Fibroblast of mammary gland (primary cell): Measurements from ENCODE around the gene EBF3.

Experiments used
- DNase-seq: peaks from one replicate; pipeline ENCODE4 v3.0.0-alpha.2; 2010; ENCODE audit warnings: low read depth
- H3K4me3 ChIP-seq: 2 replicates; pipeline ENCODE4 v1.5.1; 2011; ENCODE audit warnings: low read depth, mild to moderate bottlenecking, low read length, moderate library complexity; ENCODE audit not compliant: control insufficient read depth
- TF ChIP-seq, protein P1 (sequence below): conservative IDR thresholded peaks from 2 replicates; pipeline ENCODE4 v1.5.1; 2011; ENCODE audit warnings: low read depth, low read length, inconsistent platforms; ENCODE audit not compliant: control insufficient read depth, insufficient read depth

The EBF3 gene

DNA sequence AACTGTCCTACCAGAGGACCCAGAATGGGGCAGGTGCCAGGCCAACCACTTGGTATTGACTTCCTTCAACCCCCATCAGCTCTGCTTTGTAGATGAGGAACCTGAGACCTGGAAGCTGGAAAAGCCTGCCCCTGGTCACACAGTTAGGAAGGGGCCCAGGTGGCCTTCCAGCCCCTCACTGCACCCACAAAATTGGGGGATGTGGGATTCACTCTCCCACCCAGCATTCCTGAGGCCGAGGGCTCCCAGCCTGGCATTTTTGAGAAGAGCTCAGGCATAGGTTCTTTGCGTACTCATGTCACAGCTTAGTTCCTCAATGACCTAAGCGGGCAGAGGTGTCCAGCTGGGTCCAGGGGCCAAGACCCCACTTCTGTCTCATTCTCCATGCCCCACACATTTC, 46.1 kb downstream of the EBF3 start:
- DNase-seq, result no peak
- TF ChIP-seq, protein P1, sequence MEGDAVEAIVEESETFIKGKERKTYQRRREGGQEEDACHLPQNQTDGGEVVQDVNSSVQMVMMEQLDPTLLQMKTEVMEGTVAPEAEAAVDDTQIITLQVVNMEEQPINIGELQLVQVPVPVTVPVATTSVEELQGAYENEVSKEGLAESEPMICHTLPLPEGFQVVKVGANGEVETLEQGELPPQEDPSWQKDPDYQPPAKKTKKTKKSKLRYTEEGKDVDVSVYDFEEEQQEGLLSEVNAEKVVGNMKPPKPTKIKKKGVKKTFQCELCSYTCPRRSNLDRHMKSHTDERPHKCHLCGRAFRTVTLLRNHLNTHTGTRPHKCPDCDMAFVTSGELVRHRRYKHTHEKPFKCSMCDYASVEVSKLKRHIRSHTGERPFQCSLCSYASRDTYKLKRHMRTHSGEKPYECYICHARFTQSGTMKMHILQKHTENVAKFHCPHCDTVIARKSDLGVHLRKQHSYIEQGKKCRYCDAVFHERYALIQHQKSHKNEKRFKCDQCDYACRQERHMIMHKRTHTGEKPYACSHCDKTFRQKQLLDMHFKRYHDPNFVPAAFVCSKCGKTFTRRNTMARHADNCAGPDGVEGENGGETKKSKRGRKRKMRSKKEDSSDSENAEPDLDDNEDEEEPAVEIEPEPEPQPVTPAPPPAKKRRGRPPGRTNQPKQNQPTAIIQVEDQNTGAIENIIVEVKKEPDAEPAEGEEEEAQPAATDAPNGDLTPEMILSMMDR, result no peak
- no peak overlapping the region for H3K4me3 ChIP-seq

DNA sequence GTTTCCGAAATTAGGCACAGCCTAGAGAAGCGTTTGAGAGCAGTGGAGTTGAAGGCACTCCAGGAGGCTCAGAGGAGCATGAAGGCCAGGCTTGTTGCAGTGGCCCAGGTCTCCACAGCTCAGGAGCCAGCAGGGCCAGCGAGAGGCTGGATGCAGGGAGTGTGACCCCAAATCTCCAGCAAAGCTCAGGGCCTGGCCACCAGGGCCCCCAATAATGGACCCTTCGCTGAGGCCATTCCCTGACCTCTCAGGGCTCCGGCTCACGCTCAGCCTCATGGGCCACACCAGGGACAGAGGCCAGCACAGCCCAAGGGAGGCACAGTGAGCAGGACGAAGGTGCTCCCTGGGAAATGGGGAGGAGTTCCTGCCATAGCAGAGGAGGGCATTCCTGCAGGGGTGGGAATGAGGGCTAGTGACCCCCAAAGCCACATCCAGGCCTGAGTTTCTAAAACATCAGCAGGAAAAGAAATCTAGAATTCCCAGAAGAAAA, 47.5 kb downstream of the EBF3 start:
- DNase-seq, result no peak
- TF ChIP-seq, protein P1, result no peak
- no peak overlapping the region for H3K4me3 ChIP-seq

DNA sequence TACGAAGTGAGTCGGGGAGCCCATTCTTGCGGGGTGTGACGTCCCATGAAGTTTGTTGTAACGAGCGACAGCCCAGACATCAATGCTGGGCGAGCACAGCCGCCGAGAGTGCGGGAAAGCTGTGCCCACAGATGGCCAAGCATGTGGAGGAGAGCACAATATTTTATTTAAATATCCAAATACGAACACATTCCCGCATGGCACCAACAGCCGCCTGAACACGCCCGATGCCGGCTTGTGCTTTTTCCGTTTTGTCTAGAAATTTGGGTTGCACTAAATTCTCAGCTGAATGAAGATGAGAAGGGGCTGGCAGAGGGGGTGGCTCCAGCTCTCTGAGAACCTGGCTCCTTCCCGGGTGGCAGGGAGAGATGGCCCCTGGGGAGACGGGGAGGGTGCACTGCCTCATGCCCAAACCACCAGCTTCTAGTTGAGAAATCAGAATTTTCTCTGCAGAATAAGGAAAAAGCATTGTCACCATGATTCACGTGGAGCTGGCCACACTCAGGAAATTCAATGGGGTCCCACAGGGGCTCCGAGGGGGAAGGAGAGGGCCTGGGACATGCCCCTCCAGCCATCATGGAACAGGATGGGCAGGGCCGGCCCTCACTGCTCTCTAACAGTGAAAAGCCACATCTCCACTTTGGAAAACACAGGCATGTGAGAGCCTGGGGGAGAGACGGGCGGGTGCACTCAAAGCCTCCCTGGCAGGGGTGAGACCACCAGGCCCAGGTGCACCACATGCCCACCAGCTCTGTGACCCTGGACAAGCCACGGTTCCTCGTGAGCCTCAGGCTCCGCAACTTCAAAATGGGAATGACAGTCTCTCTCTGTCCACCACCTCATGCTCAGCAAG, 48.3 kb downstream of the EBF3 start:
- H3K4me3 ChIP-seq, result no peak overlapping the region
- no peak for DNase-seq
- TF ChIP-seq, protein P1, result no peak

DNA sequence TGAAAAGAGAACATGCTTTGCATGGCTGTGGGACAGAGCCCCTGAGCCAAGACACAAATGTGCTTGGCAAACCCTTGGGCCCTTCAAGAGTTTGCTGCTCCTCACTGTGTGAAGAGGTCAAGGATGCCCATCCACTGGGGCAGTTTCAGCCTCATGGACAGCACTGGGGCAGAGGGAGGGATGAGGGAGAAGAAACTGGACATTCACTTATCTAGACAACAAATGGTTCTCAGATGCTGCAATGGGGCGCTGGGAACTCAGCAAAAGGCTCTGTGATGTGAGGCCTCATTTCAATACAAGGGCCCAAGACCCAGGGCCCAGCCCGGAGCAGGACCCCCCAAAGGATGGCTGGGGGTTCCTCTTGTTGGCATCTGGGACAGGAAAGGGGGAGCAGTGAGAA, 49.1 kb downstream of the EBF3 start:
- DNase-seq, result no peak

DNA sequence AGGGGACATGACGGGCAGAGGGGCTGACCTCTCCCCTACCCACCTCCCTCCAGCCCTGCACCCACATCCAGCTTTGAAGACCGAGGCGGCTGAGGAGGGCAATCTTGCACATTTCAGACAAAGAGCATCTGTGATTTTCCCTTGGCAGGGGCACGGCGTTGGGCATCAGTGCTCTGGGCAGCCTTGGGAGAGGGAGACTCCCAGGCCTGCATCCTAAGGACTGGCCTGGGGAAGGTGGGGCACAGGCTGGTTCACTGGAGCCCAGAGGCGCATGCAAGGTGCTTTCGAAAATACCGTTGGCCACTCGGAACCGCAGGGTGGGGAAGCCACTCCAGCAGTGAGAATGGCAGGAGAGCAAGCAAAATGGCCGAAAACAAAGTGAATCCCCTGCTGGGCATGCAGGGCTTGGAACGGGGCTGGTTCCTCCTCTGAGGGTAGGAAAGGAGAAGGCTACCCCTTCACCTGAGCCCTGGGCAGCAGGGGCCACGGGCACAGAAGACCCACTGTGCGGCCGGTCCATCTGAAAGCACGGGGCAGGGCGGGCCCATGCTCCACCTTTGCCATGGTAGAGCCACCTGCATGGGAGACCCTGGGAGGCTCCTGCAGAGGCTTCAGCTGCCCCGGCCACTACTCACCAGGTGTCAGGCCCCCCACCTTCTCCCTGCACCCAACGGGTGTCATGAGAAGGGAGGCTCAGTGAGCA, 49.8 kb downstream of the EBF3 start:
- TF ChIP-seq, protein P1, result no peak
- DNase-seq, result no peak
- H3K4me3 ChIP-seq, result no peak overlapping the region

More for the DNA sequence above, 49.1 kb downstream of the EBF3 start:
- TF ChIP-seq, protein P1, result no peak
- no peak overlapping the region for H3K4me3 ChIP-seq

DNA sequence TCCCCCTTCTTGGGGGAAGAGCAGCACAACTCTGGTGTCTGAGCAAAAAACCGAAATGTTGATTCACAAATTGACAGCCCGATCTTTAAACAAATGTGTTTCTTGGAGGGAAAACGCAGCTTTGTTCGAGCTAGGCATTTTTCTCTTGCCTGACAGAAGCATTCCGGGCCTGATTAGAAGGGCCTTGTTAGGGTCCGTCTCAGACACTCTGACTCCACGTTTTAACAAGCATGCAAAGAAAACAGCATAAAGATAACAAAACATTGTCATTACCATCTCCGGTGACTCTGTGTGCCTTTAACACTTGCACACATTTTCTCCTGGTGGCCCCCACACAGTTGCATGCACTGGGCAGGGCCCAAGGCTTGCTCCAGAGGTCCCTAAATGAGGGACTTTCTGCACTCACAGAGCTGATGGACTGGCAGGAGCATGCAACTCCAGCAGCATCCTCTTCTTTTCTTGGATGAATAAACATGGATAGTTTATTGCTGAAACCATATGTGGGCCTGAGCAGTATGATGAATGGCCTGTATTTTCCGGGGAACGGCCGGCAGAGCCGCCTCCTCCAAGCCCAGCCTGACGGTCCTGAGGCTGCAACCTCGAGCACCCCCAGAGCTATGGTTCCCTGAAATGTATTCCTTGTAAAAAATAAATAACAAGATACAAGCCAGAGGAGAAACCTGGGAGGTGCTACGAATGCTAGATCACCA, 50.9 kb downstream of the EBF3 start:
- DNase-seq, result no peak
- TF ChIP-seq, protein P1, result no peak
- H3K4me3 ChIP-seq, result no peak overlapping the region
